Breast epithelium (tissue), 3 donors: Measurements from ENCODE around the gene CALY.

ENCODE experiments used
- CTCF ChIP-seq, 3 donors: fragments of 450-650 bp; IDR thresholded peaks; one replicate each; pipeline ENCODE4 v1.5.1; 2016 to 2017; ENCODE audit warnings: antibody characterized with exemption in 3 of 3, mild to moderate bottlenecking in 3 of 3, moderate library complexity in 3 of 3
- POLR2A ChIP-seq: fragments of 450-650 bp; IDR thresholded peaks from one replicate; pipeline ENCODE4 v1.6.1; 2016; ENCODE audit warnings: antibody characterized with exemption, mild to moderate bottlenecking, moderate library complexity
- POLR2AphosphoS5 ChIP-seq, 3 donors: sonication (generic); formaldehyde crosslinking; IDR thresholded peaks; one replicate each; pipeline ENCODE4 v1.6.1; 2017; ENCODE audit warnings: antibody characterized with exemption in 3 of 3

GRCh38 chr10:133385214-133385613 lies 48.5 kb upstream of the CALY start:
- no peak for TF ChIP-seq CTCF (IDR thresholded peaks at IDR 0.05)
- TF ChIP-seq POLR2AphosphoS5 (IDR thresholded peaks at IDR 0.05) = no peak
- TF ChIP-seq POLR2A = no peak
